ENCODE data around the gene SHOC1.
"Not testable (repeated sequence)": the region's sequence is repeated elsewhere in the genome, so short reads cannot be mapped to it uniquely, and the experiment has no call there.

The SHOC1 gene

GRCh38 chr9:111821006-111821528 is 26.3 kb upstream of the SHOC1 start:
- no peak for DNase-seq (ENCODE audit: low read depth)
- no peak overlapping the region for H3K4me3 ChIP-seq (ENCODE audit: low read depth, low read length)
- TF ChIP-seq CTCF (IDR thresholded peaks at IDR 0.05; ENCODE audit: control insufficient read depth, extremely low read depth, insufficient read depth) = no peak

DNA sequence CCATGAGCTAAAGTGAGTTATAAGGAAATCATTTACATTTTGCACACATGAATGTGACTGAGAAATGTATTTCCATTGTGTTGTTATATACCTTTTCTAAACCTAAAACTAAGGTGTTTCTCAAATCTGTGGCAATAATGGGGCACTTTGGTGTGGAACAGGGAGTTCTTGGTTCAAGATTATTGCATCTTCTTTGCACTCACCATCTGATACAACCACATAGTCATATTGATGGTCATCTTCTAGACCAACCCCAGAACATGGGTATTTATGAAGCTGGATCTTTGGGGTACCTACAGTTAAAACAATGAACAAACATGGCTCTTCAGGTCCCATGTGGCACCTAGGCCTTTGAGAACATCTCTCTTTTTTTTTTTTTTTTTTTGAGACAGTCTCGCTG is 24.6 kb upstream of the SHOC1 start:
- no peak for DNase-seq (ENCODE audit: low read depth)
- H3K4me3 ChIP-seq (ENCODE audit: low read depth, low read length) = no peak overlapping the region
- TF ChIP-seq CTCF (IDR thresholded peaks at IDR 0.05; ENCODE audit: control insufficient read depth, extremely low read depth, insufficient read depth) = no peak

GRCh38 chr9:111815285-111816070 is 20.7 kb upstream of the SHOC1 start:
- TF ChIP-seq CTCF (IDR thresholded peaks at IDR 0.05; ENCODE audit: control insufficient read depth, extremely low read depth, insufficient read depth) = no peak
- no peak for DNase-seq (ENCODE audit: low read depth)
- H3K4me3 ChIP-seq (ENCODE audit: low read depth, low read length) = no peak overlapping the region

DNA sequence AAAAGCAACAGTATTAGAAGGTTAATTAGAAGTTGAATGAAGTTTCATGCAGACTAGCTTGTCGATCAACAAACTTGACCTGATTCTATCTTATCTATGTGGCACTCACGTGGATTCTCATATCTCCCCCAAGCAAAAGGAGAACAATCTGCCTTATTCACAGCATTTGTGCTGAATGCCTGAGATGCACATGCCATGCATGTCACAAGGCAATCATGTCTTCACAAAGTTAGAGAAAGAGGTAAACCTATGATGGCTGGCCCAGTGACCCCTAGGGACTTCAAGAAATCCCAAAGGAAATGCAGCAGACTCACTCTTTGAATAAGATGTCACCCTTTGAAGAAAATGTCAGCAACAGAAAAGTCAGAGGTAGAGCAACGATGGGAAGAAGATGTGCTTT is 17.6 kb upstream of the SHOC1 start:
- no peak overlapping the region for H3K4me3 ChIP-seq (ENCODE audit: low read depth, low read length)
- TF ChIP-seq CTCF (IDR thresholded peaks at IDR 0.05; ENCODE audit: control insufficient read depth, extremely low read depth, insufficient read depth) = no peak
- no peak for DNase-seq (ENCODE audit: low read depth)

GRCh38 chr9:111810908-111811307 is 16.2 kb upstream of the SHOC1 start:
- no peak for DNase-seq (ENCODE audit: low read depth)
- H3K4me3 ChIP-seq (ENCODE audit: low read depth, low read length) = no peak overlapping the region
- TF ChIP-seq CTCF (IDR thresholded peaks at IDR 0.05; ENCODE audit: control insufficient read depth, extremely low read depth, insufficient read depth) = no peak

DNA sequence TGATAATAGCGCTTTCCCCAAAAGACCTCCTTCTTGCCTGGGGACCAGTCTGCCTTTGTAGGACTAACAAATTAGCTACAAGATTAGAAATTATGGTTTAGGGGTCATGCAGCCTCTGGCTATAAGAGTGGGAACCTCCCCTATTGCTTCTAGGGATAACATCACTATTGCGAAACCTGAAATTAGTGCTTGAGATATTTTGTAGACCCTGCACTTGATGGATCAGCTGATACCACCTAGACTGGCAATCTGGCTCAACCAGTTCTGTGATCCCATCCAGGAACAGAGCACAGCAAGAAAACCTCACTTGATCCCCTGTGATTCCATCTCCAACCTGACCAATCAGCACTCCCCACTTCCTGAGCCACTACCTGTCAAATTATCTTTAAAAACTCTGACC is 15.7 kb upstream of the SHOC1 start:
- DNase-seq (ENCODE audit: low read depth); H3K4me3 ChIP-seq (ENCODE audit: low read depth, low read length): not testable (repeated sequence)

- no peak overlapping the region for H3K4me3 ChIP-seq (ENCODE audit: low read depth, low read length)
- TF ChIP-seq CTCF (IDR thresholded peaks at IDR 0.05; ENCODE audit: control insufficient read depth, extremely low read depth, insufficient read depth) = no peak
- DNase-seq (ENCODE audit: low read depth) = no peak
These were observed 12.5 kb upstream of the SHOC1 start for GRCh38 chr9:111807197-111807596.

All from LNCaP clone FGC (cell line).